Fibroblast of villous mesenchyme (primary cell): ENCODE measurements around the gene ZNF45. TPM values are rescaled to one million over a fixed set of nuclear protein-coding genes. Genes with fewer than 3 reads are reported as not detected.
A peak's percentile ranks its signal among the peaks of the same experiment; 100 is the strongest.
"Not testable (repeated sequence)": the region's sequence is repeated elsewhere in the genome, so short reads cannot be mapped to it uniquely, and the experiment has no call there.

Source experiments
- DNase-seq: peaks from one replicate; pipeline ENCODE4 v3.0.0-alpha.2; 2010; ENCODE audit warnings: low read depth
- H3K4me3 ChIP-seq: 2 replicates; pipeline ENCODE4 v1.5.1; 2011; ENCODE audit warnings: low read depth, mild to moderate bottlenecking, low read length
- total RNA-seq: library from RNA; depleted of rRNA; stranded (reverse); fragments of >200 nt; gene quantifications from 2 replicates; pipeline ENCODE4 v1.2.3, GENCODE V29; 2012
- TF ChIP-seq, protein P1 (sequence below): IDR thresholded peaks from 2 replicates; pipeline ENCODE4 v1.5.1; 2012; ENCODE audit warnings: low read depth, mild to moderate bottlenecking, low read length; ENCODE audit not compliant: insufficient read depth

ZNF45 gene
- total RNA-seq, 1 donor: 25.5 TPM

DNA sequence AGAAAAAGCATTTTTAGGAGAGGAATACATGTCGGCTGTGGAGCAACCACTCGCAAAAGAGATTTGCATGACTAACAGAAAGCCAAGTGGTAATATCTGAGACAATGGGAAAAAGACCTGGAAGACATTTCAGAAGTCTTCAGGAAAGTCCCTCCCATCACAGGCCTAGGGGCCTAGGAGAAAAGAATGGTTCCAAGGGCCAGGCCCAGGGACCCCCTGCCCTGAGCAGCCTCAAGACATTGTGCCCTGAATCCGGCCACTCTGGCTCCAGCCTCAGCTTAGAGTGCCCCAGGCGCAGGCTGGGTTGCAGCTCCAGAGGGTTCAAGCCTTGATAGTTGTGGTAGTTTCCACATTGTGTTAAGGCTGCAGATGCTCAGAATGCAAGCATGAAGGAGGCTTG, 25.3 kb upstream of the ZNF45 start:
- no peak for DNase-seq
- TF ChIP-seq, protein P1, sequence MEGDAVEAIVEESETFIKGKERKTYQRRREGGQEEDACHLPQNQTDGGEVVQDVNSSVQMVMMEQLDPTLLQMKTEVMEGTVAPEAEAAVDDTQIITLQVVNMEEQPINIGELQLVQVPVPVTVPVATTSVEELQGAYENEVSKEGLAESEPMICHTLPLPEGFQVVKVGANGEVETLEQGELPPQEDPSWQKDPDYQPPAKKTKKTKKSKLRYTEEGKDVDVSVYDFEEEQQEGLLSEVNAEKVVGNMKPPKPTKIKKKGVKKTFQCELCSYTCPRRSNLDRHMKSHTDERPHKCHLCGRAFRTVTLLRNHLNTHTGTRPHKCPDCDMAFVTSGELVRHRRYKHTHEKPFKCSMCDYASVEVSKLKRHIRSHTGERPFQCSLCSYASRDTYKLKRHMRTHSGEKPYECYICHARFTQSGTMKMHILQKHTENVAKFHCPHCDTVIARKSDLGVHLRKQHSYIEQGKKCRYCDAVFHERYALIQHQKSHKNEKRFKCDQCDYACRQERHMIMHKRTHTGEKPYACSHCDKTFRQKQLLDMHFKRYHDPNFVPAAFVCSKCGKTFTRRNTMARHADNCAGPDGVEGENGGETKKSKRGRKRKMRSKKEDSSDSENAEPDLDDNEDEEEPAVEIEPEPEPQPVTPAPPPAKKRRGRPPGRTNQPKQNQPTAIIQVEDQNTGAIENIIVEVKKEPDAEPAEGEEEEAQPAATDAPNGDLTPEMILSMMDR: no peak
- H3K4me3 ChIP-seq: no peak overlapping the region

DNA sequence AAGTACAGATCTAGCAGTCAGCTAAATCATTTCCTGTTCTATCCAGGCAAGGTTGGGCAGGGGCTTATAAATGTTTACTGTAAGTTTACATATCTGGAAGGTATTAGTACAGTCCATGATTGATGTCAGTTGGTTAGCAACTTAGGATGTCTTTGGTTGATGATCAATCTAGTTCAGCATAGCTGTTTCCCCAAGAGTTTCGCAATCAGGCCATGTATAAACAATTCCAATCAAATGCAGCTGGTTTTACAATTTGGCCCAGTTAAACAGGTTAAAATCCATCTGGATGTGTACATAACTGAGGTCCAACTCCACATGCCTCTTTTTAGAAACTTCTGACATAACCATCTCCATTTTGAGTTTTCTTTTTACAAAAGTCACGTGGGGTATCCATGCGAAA, 22.8 kb upstream of the ZNF45 start:
- no peak overlapping the region for H3K4me3 ChIP-seq
- TF ChIP-seq, protein P1: no peak
- peak; percentile 82 for DNase-seq

DNA sequence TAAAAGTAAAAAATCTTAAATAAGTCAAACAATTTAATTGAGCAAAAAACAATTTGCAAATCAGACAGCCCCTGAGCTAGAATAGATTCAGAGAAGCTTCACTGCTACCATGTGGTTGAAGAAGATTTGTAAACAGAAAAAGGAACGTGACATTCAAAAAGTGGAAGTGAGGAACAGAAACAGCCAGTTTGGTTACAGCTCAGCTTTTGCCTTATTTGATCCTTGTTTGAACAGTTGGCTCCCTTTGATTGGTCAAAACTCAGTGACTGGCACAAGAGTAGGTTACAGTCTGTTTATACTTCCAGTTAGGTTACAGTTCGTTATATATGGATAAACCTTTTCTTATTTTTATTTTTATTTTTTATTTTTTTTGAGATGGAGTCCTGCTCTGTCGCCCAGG, 21.7 kb upstream of the ZNF45 start:
- TF ChIP-seq, protein P1: no peak
- no peak overlapping the region for H3K4me3 ChIP-seq
- DNase-seq: no peak

DNA sequence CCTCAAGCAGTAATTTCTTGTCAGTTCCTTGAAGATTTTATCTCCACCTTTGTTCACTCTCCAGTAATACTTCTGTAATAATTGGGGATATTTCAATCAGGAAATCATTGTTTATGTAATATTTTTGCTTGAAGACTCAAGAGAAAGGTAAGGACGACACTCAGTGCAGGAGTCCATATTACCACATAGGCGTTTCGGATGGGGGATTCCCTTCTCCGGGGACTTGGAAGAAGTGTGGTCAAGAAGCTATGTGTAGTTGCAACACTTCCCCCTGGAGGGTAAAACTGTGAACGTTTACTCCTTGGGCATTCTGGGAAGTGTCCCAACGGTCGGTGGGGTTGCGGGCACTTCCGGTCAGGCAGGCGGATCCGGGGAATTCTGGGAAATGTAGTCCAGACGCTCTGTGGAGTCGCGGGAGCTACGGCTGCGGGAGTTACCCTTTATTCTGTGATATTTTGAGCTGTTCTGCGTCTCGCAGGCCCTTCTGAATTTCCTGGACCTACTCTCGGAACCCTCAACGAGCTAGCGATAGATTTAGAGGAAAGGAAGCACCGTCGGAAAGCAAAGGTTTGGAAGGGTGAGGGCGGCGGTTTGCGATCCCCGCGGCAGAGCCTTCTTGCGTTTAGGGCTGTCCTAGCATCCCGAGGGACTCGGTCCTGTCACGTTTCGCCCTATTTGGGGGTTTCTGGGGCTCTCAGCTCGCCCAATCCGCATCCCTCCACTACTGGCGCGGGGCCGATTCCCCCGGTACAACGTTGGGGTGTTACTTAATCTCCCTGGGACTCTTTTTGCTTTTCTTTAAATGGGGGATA, 16.0 kb upstream of the ZNF45 start, which contains the start of gene ZNF221:
Gene ZNF221, plus strand, starts transcription at position 395 of the 812 bp plus-strand sequence. CDS start 11,499 bp downstream, outside the sequence.
- TF ChIP-seq, protein P1: peak; percentile 12
- H3K4me3 ChIP-seq: peak within 1 kb of the TSS; percentile 79
- DNase-seq: peak; percentile 99

DNA sequence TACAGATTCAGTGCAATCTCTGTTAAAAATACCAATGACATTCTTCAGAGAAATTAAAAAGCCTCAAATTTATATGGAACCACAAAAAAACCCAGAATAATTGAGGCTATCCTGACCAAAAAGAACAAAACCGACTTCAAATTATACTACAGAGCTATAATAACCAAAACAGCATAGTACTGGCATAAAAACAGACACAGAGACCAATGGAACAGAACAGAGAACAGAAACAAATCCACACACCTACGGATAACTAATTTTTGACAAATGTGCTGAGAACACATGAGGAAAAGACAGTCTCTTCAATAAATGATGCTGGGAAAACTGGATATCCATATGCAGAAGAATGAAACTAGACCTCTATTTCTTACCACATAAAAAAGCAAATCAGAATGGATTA, 14.7 kb upstream of the ZNF45 start:
- not testable (repeated sequence) for DNase-seq, H3K4me3 ChIP-seq

DNA sequence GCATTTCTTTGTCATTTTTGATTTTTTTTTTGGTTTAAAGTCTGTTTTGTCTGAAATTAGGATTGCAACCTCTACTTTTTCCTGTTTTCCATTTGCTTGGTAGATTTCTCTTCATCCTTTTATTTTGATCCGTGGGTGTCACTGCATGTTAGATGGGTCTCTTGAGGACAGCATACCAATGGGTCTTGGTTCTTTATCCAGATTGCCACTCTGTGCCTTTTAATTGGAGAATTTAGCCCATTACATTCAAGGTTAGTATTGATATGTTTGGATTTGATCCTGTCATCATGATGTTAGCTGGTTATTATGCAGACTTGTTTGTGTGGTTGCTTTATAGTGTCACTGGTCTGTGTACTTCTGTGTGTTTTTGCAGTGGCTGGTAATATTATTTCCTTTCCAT, 12.3 kb upstream of the ZNF45 start:
- DNase-seq, H3K4me3 ChIP-seq: not testable (repeated sequence)

DNA sequence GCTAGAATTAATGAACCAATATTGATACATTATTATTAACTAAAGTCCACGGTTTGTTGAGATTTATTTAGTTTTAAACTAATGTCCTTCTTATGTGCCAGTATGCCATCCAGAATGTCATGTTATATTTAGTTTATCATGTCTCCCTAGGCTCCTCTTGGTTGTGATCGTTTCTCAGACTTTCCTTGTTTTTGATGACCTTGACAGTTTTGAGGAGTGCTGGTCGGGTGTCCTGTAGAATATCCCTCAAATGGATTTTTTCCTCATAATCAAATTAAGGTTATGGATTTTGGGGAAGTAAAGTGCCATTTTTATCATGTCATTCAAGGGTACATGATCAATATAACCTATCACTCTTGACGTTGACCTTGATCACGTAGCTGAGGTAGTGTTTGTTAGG, 6.1 kb upstream of the ZNF45 start:
- no peak overlapping the region for H3K4me3 ChIP-seq
- DNase-seq: no peak
- TF ChIP-seq, protein P1: no peak

DNA sequence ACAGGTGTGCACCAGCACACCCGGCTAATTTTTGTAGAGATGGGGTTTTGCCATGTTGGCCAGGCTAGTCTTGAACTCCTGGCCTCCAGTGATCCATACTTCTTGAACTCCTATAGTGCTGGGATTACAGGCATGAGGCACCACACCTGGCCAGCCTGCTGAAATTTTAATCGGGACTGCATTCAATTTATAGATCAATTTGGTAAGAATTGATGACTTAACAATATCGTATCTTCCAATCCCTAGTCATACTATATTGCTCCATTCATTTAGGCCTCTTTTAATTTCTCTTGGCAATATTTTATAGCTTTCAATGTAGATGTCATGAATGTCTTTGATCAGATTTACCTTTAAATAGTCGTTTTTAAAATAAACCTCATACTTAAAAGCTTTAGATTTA, 5.6 kb upstream of the ZNF45 start:
- H3K4me3 ChIP-seq: no peak overlapping the region
- TF ChIP-seq, protein P1: no peak
- DNase-seq: no peak
